AG20443 (cell line): ENCODE results near the gene STK11.
A peak's percentile ranks its signal among the peaks of the same experiment; 100 is the strongest.
"Not testable (repeated sequence)": the region's sequence is repeated elsewhere in the genome, so short reads cannot be mapped to it uniquely, and the experiment has no call there.

ENCODE experiments used
- DNase-seq: peaks from one replicate; pipeline ENCODE4 v3.0.0; 2012; ENCODE audit warnings: low spot score, mixed read lengths

STK11 gene

GRCh38 chr19:1238369-1239303 lies 33.1 kb downstream of the STK11 start:
- no peak for DNase-seq

- DNase-seq, result no peak
These were observed 33.8 kb downstream of the STK11 start for GRCh38 chr19:1239420-1239795.

GRCh38 chr19:1239796-1240737 lies 34.5 kb downstream of the STK11 start:
- DNase-seq, result peak; percentile 100

GRCh38 chr19:1240925-1241324 lies 35.3 kb downstream of the STK11 start:
- DNase-seq, result no peak

- peak; percentile 97 for DNase-seq
These were observed 36.0 kb downstream of the STK11 start, which contains the start of gene ATP5F1D for GRCh38 chr19:1241417-1242095. Gene ATP5F1D, plus strand, starts transcription at chr19:1241751. Its CDS starts 100 bp downstream, at chr19:1241851.

- DNase-seq, result peak; percentile 84
These were observed 38.5 kb downstream of the STK11 start for GRCh38 chr19:1243768-1244692.

GRCh38 chr19:1244693-1245451 lies 39.3 kb downstream of the STK11 start:
- DNase-seq, result peak; percentile 40

- DNase-seq, result no peak
These were observed 40.1 kb downstream of the STK11 start for GRCh38 chr19:1245494-1246264.

GRCh38 chr19:1246265-1247087 lies 40.9 kb downstream of the STK11 start:
- DNase-seq, result not testable (repeated sequence)

- DNase-seq, result no peak
These were observed 42.2 kb downstream of the STK11 start for GRCh38 chr19:1247748-1248138.

- peak; percentile 88 for DNase-seq
These were observed 42.7 kb downstream of the STK11 start, which contains the start of gene MIDN for GRCh38 chr19:1248139-1248785. Gene MIDN, plus strand, starts transcription at chr19:1248583. Its CDS starts 1,714 bp downstream, at chr19:1250297.

GRCh38 chr19:1248786-1249297 lies 43.3 kb downstream of the STK11 start:
- peak; percentile 79 for DNase-seq

- peak; percentile 90 for DNase-seq
These were observed 43.9 kb downstream of the STK11 start for GRCh38 chr19:1249298-1249989.

GRCh38 chr19:1249990-1250436 lies 44.4 kb downstream of the STK11 start:
- DNase-seq, result no peak

- no peak for DNase-seq
These were observed 45.1 kb downstream of the STK11 start for GRCh38 chr19:1250437-1251260.
